Osteocyte (in vitro differentiated cells): Measurements from ENCODE around the gene METAP1D. TPM values are rescaled to one million over a fixed set of nuclear protein-coding genes. Genes with fewer than 3 reads are reported as not detected.

Experiments used
- DNase-seq: peaks from one replicate; pipeline ENCODE4 v3.0.0; 2021; ENCODE audit warnings: mixed read lengths; ENCODE audit not compliant: unreplicated experiment; ENCODE audit errors: extremely low spot score
- H3K27ac Mint-ChIP-seq: one replicate; pipeline ENCODE4 v1.8.0; 2021; ENCODE audit warnings: mild to moderate bottlenecking, mixed read lengths; ENCODE audit not compliant: unreplicated experiment
- H3K27me3 Mint-ChIP-seq: one replicate; pipeline ENCODE4 v1.8.0; 2021; ENCODE audit warnings: mixed read lengths; ENCODE audit not compliant: unreplicated experiment
- H3K36me3 Mint-ChIP-seq: one replicate; pipeline ENCODE4 v1.8.0; 2021; ENCODE audit warnings: mixed read lengths; ENCODE audit not compliant: unreplicated experiment
- H3K4me1 Mint-ChIP-seq: one replicate; pipeline ENCODE4 v1.8.0; 2021; ENCODE audit warnings: mixed read lengths; ENCODE audit not compliant: unreplicated experiment
- H3K4me3 Mint-ChIP-seq: one replicate; pipeline ENCODE4 v1.8.0; 2021; ENCODE audit warnings: mild to moderate bottlenecking, moderate library complexity, mixed read lengths; ENCODE audit not compliant: unreplicated experiment
- H3K9me3 Mint-ChIP-seq: one replicate; pipeline ENCODE4 v1.8.0; 2021; ENCODE audit warnings: mixed read lengths; ENCODE audit not compliant: unreplicated experiment
- total RNA-seq: library from RNA; stranded (reverse); gene quantifications from 2 replicates; pipeline ENCODE4 v1.2.1, GENCODE V29; 2021
- TF ChIP-seq, protein P1 (sequence below): fragments of 200-600 bp; sonication (generic); IDR thresholded peaks from 2 replicates; pipeline ENCODE4 v1.5.0; 2021; ENCODE audit warnings: antibody characterized with exemption, mild to moderate bottlenecking, moderate library complexity

The METAP1D gene
- total RNA-seq, 1 donor from 2014 or later = 8.5 TPM

GRCh38 chr2:172090044-172090961 is 90.5 kb downstream of the METAP1D start:
- Mint-ChIP-seq H3K27ac (peak overlapping the region; percentile 100), H3K9me3 (no peaks in the 10 kb centered on the region), H3K36me3 (peaks cover 19% of the 10 kb centered on the region), H3K4me1 (peaks cover 62% of the 10 kb centered on the region), H3K4me3 (peak overlapping the region; percentile 69), H3K27me3 (no peaks in the 10 kb centered on the region)
- TF ChIP-seq, protein P1, sequence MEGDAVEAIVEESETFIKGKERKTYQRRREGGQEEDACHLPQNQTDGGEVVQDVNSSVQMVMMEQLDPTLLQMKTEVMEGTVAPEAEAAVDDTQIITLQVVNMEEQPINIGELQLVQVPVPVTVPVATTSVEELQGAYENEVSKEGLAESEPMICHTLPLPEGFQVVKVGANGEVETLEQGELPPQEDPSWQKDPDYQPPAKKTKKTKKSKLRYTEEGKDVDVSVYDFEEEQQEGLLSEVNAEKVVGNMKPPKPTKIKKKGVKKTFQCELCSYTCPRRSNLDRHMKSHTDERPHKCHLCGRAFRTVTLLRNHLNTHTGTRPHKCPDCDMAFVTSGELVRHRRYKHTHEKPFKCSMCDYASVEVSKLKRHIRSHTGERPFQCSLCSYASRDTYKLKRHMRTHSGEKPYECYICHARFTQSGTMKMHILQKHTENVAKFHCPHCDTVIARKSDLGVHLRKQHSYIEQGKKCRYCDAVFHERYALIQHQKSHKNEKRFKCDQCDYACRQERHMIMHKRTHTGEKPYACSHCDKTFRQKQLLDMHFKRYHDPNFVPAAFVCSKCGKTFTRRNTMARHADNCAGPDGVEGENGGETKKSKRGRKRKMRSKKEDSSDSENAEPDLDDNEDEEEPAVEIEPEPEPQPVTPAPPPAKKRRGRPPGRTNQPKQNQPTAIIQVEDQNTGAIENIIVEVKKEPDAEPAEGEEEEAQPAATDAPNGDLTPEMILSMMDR = no peak
- peak; percentile 87 for DNase-seq

GRCh38 chr2:172091000-172091641 is 91.4 kb downstream of the METAP1D start:
- Mint-ChIP-seq H3K36me3 (peaks cover 19% of the 10 kb centered on the region), H3K4me1 (peaks cover 68% of the 10 kb centered on the region), H3K27ac (peak overlapping the region; percentile 100), H3K27me3 (no peaks in the 10 kb centered on the region), H3K4me3 (peak overlapping the region; percentile 69), H3K9me3 (no peaks in the 10 kb centered on the region)
- DNase-seq = peak; percentile 70
- TF ChIP-seq, protein P1 = no peak

DNA sequence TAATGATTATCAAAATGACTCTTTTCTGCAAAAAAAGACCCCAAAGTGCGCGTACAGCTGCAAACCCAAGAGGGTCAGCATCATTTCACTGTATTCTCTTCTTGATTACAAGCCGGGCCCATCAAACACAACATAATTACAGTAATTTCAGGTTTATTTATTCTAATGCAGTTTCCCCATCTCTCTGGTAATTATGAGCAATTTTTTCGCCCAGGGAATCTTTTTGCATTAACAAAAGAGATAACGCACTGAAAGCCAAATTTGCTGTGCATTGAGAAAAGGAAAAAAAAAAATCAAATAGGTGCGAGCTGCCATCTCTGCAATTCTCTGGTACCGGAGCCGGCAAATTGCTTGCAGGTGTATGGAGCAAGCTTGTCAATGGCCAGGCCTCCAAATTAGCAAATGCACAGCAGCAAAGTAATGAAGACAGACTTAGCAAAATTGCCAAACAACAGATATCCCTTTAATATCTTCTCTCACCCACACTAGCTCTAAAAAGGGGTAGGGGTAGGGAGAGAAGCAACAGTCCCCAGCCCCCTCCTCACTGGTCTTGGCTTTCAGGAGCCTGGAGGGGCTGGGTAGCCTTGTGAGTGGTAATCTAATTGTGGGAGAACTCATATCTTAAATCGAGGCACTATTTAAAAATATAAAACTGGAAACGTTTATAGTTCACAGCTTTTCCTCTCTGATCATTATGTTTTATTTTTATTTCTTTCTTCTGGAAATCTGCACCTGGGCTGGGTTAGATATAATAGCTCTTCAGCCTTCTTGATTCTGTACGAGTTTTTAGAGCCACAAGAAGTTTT is 92.2 kb downstream of the METAP1D start:
- Mint-ChIP-seq H3K27ac (peak overlapping the region; percentile 100), H3K4me1 (peaks cover 73% of the 10 kb centered on the region), H3K9me3 (no peaks in the 10 kb centered on the region), H3K4me3 (peak overlapping the region; percentile 83), H3K27me3 (no peaks in the 10 kb centered on the region), H3K36me3 (peaks cover 17% of the 10 kb centered on the region)
- DNase-seq = no peak
- TF ChIP-seq, protein P1 = no peak

DNA sequence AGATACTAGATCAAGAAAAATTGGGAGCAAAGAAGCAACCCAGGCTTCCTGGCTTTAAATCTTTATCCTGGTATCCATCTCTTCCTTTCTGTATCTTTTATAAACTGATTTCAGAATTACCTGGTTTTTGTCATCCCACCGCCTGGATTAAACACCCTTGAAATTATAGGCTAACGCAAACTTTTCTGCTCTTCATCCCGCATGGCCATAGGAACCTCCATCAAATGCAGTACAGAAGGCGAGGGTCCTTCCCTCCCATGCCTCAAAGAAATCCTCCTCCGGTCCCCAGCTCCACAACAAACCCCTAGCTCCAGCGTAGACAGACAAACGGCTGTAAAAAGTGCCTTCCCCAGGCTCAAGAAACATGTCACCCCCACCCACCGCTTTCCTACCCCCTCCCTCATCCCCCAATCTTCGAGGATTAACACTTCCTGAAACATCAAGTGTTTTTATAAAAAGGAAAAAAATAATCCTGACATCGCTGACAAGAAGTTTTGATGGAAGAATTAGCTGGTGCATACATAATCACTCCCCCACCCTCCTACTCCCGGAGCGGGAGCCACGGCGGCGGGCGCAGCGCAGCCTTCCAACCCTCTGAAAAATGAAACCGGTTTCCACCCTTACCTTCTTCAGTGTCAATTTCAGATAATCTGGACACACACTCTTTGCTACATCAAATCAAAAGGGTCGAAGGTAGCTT is 93.1 kb downstream of the METAP1D start:
- TF ChIP-seq, protein P1 = no peak
- Mint-ChIP-seq H3K4me3 (peak overlapping the region; percentile 83), H3K9me3 (no peaks in the 10 kb centered on the region), H3K36me3 (peaks cover 9% of the 10 kb centered on the region), H3K27ac (peak overlapping the region; percentile 100), H3K27me3 (no peaks in the 10 kb centered on the region), H3K4me1 (peaks cover 82% of the 10 kb centered on the region)
- DNase-seq = no peak
